Endometrial microvascular endothelial cells (primary cell): ENCODE data around the gene AHCYL1. TPM values are rescaled to one million over a fixed set of nuclear protein-coding genes. Genes with fewer than 3 reads are reported as not detected.
"Not testable (repeated sequence)": the region's sequence is repeated elsewhere in the genome, so short reads cannot be mapped to it uniquely, and the experiment has no call there.

Experiments
- in situ Hi-C: cut with HindIII; loops from 2 replicates; pipeline ENCODE4 v1.10.0; 2017; ENCODE audit warnings: low sequenced_read_pairs, low pct_unique_long_range_greater_than_20kb; ENCODE audit errors: inconsistent ontology term
- total RNA-seq: library from RNA; depleted of rRNA; stranded (reverse); fragments of >200 nt; gene quantifications from one replicate; pipeline ENCODE4 v1.2.3, GENCODE V29; 2015; ENCODE audit errors: inconsistent ontology term

The AHCYL1 gene
- total RNA-seq, 1 donor from 2014 or later, result 38.9 TPM

DNA sequence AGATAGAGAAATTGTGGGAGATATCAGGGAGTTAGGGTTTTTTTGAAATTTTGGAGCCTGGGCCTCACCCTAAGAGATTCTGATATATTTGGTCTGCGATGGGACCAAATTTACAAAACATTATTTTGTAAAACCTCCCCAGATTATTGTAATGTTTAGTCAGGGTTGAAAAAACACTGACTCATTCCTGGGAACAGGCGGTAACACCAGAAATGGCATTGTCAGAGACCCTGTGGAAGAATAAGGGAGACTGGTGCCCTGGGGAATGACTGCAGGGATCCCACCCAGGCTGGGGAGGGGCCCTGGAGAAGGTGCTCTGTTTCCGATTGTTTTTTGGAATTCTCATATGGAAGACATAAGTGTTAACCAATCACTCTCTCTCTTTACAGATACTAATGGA, 36.7 kb downstream of the AHCYL1 start:
- in situ Hi-C loops, result no loop called here

DNA sequence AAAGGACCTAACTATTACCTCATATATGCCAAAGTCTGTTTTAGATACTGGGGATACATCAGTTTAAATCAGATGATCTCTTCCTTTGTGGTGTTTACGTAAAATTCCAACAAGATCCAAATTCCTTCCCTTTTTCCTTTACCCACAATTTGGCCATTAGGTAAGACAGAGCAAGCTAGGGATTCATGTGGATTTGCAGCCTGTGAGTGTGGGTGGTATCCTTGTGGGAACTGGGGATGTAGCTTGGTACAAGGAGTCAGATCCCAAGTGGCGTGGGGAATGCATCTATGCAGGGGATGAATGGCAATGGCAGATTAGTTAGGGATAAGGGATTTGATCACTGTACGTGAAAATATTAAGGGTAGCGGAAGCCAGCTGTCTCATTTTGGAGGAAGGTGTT, 40.0 kb downstream of the AHCYL1 start:
- in situ Hi-C loops, result no loop called here

DNA sequence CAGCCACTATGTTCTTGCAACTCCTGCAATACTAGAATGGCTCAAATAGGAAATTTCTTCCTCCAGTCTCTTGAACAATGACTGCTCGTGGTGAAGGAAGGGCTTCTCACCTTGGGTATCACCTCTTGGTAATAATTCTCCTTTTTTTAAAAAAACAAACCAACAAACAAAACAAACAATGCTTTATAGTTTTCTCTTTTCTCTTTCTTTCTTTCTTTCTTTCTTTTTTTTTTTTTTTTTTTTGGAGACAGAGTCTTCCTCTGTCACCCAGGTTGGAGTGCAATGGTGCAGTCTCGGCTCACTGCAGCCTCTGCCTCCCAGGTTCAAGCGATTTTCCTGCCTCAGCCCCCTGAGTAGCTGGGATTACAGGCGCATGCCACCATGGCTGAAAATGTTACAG, 46.1 kb downstream of the AHCYL1 start:
- in situ Hi-C loops, result not testable (repeated sequence)

DNA sequence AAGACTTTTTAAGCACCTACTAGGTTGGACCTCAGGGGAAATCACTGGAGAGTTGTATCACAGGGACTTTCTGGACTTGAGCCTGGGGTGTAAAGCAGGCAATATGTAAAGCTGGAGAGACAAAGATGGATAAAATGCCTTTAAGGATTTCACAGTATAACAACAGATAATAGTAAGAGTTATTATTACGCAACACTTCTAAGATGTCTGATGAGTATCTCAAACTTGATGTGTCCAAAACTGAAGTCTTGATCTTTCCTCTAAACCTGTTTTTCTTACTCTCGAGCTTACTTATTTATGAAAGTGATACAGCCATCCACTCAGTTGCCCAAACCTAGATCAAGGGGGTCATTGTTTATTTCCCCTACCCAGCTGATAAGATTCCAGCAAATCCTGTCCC, 47.8 kb downstream of the AHCYL1 start:
- in situ Hi-C loops, result no loop called here

DNA sequence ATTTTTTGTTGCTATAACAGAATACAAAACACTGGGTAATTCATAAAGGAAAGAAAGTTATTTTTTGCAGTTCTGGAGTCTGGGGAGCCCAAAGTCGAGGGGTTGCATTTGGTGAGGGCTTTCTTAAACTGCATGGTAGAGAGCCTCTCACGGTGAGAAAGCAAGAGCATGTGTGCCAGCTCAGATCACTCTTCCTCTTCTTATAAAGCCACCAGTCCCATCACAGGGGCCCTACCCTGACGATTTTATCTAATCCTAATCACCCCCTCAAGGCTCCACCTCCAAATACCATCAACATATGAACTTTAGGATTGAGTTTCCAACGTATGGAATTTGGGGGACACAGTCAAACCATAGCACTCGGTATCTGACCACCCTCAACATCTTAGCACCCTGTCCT, 48.9 kb downstream of the AHCYL1 start:
- in situ Hi-C loops, result no loop called here

DNA sequence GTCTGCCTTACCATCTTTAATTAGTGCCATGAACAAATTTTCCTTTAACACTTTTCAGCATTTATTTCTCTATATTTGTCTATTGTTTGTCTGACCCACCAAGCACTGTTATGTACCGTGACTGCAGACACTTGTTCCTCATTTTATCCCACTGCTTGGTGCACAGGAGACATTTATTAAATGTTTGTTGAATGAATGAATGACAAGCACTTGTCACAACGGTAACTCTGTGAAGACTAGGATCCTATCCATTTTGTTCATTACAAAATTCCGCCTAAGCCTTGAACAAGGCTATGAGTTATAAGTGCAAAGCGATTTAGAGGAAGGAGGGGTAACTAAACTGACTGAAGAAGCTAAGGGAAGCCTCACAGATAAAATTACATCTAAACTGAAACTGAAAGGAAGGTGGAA, 49.5 kb downstream of the AHCYL1 start:
- in situ Hi-C loops, result no loop called here

DNA sequence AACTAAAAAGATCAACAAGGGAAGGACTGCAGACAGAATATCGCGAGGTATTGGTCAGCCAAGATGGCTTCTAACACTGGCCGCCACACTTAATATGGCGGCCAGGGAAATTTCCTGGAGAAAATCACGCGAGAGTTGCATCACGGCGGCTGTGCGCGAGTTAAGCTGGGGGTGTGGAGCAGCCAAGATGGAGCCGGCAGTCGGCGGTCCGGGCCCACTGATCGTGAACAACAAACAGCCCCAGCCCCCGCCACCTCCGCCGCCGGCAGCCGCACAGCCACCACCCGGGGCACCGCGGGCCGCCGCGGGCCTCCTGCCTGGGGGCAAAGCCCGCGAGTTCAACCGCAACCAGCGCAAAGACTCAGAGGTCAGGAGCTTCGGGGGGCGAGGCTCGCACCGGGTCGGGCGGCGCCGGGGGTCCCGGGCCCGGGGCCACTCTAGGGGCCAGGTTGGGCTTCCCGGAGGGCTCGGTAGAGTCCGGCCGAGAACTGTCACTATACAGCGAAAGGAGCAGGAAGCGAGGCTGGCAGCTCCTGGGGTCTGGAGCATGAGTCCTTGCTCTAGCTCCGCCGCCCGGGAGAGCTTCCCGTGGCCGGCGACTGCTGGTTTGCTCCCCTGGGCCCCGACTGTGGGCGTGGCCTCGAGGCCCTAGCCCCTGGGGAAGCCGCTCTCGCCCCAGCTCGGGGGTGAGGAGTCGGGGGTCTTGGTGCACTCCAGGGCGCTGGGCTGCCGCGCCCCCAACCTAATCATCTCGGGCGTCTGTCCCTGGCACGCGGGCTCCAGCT, 50.1 kb downstream of the AHCYL1 start, which contains the start of gene STRIP1:
Gene STRIP1 (plus strand): TSS at position 174 of the 785 bp plus-strand sequence. CDS start 14 bp downstream, at position 188.
- in situ Hi-C loops, result no loop called here

DNA sequence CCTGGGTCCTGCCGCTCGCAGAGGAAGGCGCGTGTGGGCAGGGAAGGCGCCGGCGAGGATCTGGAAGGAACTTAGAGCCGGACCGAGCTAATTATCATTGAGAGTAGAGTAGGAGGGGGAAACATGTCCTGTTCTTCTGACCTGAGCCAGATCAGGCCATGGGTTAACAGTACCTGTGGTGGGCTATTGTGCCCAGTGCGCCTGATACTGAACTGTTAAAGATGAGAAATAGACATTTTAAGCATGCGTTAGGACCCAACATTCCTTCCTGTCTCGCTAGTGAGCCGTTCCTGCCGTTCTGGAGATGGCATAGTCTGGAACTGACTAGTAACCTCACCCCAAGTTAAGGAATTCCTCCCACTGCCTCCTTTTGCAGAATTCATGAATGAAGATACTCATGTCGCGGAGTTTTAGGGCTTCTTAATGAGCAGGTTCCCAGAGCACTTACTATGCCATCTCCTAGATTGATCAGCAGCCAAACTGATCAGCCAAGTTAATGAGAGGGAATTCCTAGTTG, 50.7 kb downstream of the AHCYL1 start:
- in situ Hi-C loops, result no loop called here

DNA sequence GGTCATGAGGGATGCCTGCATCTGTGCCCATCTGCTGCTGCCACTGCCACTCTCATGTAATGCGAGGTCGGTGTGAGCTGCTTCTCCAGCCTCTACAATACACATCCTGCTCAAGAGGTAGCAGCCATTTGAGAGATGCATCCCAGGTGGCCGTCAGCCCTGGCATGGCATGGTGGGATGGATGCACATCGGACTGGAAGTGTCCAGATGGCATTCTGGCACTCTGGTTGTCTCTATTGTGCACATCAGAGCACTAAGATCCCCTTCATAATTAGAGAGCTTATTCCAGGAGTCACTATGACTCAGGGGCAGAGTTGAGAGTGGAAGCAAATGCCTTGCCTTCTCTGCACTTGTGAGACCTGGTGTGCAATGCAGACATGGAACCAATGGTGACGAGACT, 53.7 kb downstream of the AHCYL1 start:
- in situ Hi-C loops, result no loop called here

DNA sequence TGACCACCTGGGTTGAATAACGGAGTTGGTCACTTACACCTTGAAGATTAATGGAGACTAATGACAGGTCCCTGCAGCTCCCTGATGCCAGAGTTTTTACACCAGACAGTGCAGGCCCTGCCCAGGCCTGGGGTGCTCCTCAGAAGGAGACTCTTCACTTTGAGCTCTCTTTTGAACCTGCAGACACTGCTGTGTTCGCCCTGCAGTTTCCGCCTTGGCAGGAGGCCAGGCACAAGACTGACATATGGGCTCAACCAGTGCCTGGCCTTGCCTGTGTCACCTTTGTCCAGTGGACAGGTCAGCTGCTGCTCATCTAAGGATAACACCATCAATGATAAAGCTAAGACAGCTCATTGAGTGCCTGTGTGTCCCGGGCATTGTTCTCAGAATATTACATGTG, 55.1 kb downstream of the AHCYL1 start:
- in situ Hi-C loops, result no loop called here

DNA sequence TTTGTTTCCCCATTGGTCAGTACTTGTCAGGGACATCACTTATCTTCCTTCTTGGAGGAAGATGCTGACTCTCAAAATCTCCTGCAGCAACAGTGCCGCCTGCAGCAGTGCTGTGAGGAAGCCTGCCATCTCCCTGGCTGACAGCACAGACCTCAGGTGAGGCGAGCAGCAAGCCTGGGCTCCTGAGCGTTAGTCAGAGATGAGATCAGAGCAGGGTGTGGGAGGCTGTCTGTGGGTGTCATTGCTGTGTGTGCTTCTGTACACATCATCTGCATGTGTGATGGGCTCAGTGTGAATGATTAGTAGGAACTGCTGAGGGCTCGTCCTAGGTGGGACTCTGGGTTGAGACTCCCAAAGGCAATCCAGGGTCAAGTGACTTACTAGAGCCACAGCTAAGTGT, 56.0 kb downstream of the AHCYL1 start:
- in situ Hi-C loops, result no loop called here

DNA sequence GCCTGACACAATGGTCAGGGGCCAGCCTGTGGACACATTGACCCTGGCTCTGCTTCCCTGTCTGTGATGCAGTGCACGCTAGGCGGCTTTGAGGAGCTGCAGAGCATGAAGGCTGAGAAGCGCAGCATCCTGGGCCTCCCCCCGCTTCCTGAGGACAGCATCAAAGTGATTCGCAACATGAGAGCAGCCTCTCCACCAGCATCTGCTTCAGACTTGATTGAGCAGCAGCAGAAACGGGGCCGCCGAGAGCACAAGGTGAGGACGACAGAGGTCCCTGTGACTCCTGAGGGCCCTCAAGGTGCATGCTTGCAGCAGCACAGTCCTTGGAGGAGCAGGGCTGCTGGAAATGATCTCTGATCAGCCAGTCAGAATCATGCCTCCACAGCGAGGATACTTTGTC, 58.5 kb downstream of the AHCYL1 start:
- in situ Hi-C loops, result no loop called here

DNA sequence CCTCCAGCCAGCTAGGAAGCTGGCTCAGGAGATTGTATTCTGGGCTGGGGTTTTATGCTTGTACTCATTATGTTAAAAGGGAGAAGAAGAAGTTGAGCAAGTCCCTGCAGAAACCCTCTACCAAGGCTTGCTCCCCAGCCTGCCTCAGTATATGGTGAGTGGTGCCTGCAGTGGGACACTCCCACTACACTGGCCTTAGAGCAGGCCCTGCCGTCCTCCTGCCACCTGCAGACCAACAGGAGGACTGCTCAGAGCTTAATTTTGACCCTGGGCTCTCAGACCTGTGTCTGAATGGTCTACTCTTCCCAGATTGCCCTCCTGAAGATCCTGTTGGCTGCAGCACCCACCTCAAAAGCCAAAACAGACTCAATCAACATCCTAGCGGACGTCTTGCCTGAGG, 62.9 kb downstream of the AHCYL1 start:
- in situ Hi-C loops, result no loop called here

DNA sequence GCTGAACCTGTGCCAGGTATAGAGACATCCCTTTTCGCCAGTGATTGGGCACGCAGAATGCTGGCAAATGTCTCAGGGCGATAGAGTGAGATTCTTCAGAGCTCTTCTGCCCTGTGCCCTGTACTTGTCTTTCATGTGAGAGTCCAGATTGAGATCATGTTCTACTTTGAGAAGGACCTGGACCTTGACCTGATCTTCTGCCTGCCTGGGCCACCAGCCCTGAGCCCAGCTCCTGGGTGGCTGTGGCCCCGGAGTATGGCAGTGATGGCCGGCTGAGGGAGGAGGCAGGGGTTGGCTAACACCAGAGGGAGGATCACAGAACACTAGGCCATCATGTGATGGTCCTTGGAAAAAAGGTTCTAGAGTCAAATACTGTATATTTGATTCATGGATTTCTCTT, 63.7 kb downstream of the AHCYL1 start:
- in situ Hi-C loops, result no loop called here

DNA sequence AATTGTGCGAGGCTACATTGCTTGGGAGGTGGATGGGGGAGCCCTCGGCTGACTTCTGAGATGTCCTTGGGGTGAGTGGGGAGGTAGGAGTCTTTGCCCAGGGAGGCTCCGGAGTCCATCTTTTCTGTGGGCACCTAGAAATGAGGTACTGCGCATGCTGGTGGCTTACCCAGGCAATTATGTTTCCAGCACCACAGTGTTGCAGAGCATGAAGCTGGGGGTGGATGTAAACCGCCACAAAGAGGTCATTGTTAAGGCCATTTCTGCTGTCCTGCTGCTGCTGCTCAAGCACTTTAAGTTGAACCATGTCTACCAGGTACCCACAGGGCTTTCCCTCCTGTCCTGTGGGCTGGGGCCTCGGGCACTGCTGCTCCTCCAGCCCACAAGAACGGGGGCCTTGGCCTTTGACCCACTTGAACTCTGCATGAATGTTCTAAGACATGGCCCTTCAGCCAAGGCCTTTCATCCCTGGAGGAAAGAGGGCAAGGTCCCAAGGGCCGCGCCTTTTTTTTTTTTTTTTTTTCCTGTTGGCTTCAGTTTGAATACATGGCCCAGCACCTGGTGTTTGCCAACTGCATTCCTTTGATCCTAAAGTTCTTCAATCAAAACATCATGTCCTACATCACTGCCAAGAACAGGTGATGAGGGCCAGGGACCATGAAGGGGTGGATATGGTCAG, 64.5 kb downstream of the AHCYL1 start:
- in situ Hi-C loops, result no loop called here

DNA sequence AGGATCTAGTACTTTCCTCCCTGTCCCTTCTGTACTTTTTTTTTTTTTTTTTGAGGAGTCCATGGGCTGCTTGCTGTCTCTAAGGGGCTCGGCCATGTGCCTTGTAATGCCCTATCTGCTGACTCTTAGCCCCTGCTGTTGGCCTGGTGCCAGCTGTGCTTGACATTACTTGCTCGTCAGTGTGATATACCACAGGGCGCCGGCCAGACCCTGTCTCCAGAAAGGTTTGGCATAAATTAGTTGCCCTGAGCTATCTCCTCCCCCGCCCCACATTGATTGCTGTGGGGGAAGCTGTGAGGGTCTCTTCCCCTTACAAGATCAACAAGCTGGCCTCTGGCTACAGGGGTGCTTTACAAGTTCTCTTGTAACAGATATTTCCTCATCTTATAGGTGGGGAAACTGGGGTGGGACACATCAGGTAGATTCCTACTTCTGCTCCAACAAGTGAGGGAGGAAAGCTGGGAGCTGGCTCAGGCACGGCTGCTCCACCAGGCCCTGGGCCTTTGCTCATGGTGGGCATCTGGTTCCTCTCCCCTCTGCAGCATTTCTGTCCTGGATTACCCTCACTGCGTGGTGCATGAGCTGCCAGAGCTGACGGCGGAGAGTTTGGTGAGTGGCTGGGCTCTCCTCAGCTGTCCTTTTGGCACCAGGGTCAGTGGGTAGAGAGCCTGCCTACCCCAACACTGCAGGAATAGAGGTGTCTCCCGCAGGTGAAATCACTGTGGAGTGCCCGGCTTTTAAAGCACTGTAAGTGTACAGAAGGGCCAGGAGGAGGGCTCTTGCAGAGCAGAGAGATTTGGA, 65.4 kb downstream of the AHCYL1 start:
- in situ Hi-C loops, result no loop called here

DNA sequence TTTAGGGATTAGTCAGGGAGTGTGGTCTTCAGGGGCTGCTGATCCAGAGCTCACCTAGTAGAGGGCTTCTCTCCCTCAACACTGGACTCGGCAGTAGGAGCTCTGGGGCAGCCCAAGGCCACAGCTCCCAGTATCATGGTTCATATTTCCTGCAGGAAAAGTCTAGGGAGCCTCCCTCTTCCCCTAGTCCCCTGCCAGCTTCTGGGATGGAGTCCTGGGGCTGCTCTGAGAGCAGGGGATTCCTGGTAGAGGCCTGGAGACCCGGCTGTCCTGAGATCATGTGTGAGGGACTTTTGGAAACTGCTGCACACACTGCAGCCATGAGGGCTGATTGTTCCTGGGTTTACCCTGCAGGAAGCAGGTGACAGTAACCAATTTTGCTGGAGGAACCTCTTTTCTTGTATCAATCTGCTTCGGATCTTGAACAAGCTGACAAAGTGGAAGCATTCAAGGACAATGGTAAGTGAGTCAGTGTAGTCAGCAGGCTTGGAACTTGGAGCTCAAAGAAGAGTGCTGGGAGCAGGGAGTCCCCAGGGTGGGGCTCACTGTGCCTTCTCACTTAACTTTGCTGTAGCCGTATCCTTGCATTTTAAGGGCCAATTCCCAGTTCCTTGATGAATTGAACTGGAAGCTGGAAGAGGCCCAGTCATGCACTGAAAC, 66.2 kb downstream of the AHCYL1 start:
- in situ Hi-C loops, result no loop called here

DNA sequence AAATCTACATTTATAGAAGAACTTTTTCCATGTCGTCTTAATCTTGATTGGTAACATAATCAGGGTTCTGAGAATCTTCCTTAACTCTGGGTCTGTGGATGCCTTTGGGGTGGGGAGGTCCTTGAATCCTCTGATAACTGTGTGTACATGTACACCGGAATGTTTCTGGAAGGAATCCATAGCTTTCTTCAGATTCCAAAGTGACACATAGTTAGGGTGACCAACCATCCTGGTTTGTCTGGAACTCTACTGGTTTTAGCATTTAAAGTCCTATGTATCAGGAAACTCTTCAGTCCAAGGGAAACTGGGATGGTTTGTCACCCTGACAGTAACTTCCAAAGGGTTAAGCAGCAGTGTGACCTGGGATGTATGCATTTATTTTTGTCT, 66.7 kb downstream of the AHCYL1 start:
- in situ Hi-C loops, result no loop called here
